NCI-H460 (cell line): ENCODE measurements around the gene ARG1. TPM values are rescaled to one million over a fixed set of nuclear protein-coding genes. Genes with fewer than 3 reads are reported as not detected.

Experiments
- DNase-seq: peaks from one replicate; pipeline ENCODE4 v3.0.0-alpha.2; 2016; ENCODE audit warnings: low read depth; ENCODE audit errors: extremely low read depth
- total RNA-seq: library from RNA; depleted of rRNA; stranded (reverse); fragments of >200 nt; shearing (Covaris generic); gene quantifications from 2 replicates; pipeline ENCODE4 v1.2.3, GENCODE V29; 2014

Gene ARG1
- total RNA-seq, 1 experiment from 2014 or later: not detected

DNA sequence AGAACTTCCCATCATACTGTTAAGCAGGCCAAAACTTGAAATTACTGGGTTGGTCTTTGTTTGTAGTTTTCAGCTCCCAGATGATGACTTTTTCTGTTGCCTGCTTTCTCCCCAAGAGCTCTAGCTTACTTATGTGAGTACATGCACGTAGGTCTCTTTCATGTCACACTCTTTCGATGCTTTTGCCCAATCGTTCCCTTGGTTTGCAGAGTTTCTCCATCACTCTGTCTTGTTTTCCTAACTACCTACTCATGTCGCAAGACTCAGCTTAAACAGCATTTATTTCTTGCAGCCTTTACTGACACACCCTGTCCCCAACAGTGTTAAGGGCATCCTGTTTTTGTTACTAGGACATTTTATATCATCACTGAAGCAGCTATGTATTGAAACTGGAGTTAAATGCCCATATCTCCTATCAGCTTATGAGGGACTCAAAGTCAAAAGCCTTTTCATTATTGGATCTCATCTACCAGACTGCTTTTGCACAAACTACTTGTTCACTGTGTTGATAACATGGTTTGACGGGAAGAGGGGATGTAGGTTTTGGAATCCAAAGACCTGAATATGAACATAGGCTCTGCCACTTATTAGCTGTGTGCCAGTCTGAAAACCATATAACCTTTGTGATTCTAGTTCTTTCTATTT is 2.9 kb downstream of the ARG1 start:
- DNase-seq: no peak

- no peak for DNase-seq
Measured at GRCh38 chr6:131581523-131581922, 8.5 kb downstream of the ARG1 start.

DNA sequence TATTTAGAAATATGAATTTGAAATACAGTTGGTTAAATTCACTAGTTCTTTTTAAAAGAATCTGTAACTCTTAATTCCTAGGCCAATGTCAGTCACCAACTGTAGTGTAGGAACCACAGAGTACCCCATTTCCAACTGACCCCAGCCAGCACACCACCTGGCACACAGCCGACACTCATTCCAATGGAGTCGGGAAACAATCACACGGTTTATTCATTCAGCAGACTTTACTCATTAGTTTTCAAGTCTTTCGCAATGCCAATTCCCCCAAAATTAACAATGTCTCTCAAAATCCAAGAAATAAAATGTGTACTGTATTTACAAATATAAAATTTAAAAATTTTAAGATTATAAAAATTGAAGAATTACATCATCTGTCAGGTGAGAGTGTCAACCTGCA is 13.5 kb downstream of the ARG1 start:
- no peak for DNase-seq

GRCh38 chr6:131587909-131588308 is 14.9 kb downstream of the ARG1 start:
- no peak for DNase-seq

DNA sequence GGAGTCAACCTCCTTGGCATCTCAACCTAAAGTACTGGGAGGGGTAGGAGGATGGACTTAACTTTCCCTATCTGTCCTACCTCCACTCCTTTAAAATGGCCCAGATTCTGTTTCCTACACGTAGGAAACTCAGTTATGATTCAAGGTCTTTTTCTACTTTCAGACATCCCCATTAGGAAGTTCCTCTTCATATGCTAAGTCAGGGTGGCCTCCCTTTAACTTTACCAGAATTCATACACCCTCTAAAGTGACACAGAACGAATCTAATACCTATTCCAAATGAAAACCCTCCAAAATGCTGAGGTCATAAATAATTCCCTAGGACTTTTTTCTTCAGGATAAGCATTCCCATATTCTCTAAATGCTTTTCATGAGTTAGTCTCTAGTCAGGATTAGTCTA is 15.6 kb downstream of the ARG1 start:
- DNase-seq: no peak

GRCh38 chr6:131592935-131593334 is 19.9 kb downstream of the ARG1 start:
- no peak for DNase-seq

GRCh38 chr6:131594074-131594473 is 21.0 kb downstream of the ARG1 start:
- no peak for DNase-seq

DNA sequence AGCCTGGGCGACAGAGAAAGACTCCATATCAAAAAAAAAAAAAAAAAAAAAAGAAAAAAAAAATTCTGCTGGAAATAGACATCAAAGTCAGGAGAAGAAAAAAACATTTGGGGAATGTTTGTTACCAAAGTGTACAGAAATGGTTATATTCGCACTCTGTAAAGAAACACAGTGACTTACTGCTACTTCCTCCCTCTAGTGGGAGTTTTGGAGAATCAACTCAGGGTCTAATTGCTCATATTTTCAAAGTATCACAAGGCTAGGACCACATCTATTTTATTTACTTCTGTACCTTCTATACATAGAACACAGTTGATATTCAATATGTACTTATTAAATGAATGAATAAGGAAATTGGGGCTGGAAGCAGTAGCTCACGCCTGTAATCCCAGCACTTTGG is 24.4 kb downstream of the ARG1 start:
- no peak for DNase-seq

DNA sequence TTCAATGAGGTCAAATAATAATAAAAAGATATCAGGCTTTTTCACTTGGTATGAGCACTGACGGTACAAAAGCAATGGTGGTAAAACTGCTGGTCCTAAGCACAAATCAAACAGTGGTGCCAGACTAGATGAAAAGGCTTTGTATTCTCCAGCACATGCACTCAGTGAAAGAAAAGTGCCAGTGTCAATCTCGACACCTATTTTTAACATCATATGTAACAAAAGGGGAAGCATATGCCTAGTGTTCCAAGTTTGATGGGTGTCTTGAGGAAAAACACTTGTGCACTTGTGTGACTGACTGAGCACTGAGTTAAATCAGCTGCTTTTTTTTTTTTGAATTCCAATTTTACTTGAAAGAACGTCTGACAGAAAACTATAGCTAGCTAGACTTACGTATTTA is 27.7 kb downstream of the ARG1 start:
- DNase-seq: no peak

- DNase-seq: no peak
Measured at GRCh38 chr6:131602781-131603312, 29.8 kb downstream of the ARG1 start.

DNA sequence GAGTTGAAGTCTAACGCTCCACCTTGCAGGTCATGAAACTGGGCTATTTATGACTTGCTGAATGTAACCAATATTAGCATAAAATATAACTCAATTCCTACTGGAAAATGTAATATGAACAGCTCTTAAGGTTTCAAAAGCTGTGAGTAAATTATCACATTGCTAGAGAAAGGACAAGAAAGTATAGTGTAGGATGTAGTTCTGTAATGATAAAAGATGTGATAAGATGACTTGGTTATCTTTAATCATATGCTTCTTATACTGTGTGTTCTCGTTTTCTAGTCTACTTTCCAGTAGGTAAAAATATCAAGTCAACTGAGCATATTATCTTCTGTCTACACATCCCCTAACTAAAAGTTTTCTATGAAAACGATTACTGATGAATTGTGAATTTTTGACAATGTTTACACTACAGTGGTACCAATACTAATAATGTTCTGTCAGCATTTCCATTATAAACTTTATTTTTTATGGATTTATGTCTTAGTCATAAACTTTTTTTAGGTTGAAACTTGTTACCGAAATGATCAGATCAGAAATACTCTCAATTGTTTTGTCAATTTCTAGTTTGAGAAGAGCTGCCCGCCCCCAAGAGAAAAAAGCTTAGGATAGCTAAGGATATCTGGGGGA is 40.4 kb downstream of the ARG1 start:
- DNase-seq: no peak

GRCh38 chr6:131615275-131615674 is 42.2 kb downstream of the ARG1 start:
- no peak for DNase-seq

GRCh38 chr6:131627724-131628682 is 55.0 kb downstream of the ARG1 start, which contains the start of gene MED23:
Gene MED23 (minus strand): TSS chr6:131628242. CDS start chr6:131628049, 193 bp downstream.
- peak; percentile 87 for DNase-seq

- DNase-seq: no peak
Measured at GRCh38 chr6:131628726-131629125, 55.7 kb downstream of the ARG1 start.

DNA sequence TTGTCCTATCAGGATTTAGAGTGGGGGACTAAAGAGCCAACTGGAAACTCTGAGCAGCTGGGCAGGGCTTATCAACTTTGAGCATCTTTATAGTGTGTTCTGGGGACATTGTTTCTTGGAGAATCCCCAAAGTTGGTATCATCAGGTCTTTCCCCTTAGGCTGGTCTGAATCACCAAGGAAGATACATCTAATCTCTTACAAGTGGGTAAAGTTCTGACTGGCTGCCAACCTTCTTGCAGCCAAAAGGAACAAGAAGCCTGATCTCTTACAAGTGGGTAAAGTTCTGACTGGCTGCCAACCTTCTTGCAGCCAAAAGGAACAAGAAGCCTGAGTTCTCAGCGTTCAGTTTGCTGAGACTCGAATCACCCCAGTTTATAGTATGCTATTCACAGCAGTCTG is 56.6 kb downstream of the ARG1 start:
- DNase-seq: no peak

DNA sequence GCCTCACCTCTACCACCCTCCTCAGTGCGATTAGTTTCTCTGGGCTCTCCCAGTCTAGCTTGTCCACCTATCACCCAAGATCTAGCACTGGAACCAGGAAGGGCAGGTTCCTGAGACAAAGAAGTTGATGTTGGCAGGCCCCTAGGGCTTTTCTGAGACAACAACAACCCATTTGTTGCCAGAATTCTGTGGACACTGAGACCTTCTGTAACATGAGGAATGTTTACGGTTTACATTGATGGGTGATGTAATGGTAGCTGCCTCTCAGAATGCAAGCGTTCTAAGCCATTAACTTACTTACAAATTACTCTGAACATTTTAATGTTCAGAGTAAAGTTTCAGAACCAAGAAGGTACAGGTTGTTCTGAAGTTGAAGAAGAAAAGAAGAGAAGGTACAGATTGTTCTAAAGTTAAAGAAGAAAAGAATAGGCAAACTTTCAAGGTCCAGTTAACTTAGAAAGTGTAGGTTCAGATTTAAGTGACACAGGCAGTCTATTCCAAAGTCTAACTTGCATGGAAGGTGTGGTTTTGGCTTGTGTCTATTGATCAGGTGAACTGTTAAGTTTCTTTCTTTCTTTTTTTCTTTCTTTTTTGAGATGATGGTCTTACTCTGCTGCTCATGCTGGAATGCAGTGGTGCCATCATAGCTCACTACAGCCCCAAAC is 58.7 kb downstream of the ARG1 start:
- no peak for DNase-seq
